IMR-90 (cell line): Measurements from ENCODE around the gene ZC2HC1B. TPM values are rescaled to one million over a fixed set of nuclear protein-coding genes. Genes with fewer than 3 reads are reported as not detected.

Experiments
- ATAC-seq: fragments of 200-7000 bp; cut with Tn5 transposase; 2 replicates; pipeline ENCODE4 v1.9.1; 2020; ENCODE audit warnings: low read depth, mild to moderate bottlenecking, moderate library complexity
- Bru-seq: library from RNA; stranded (reverse); fragments of 400-500 nt; gene quantifications from one replicate; lab custom pipeline; 2021; lab: Mats Ljungman, UMichigan
- BruChase-seq, 2 experiments: library from RNA; stranded (reverse); fragments of 400-500 nt; gene quantifications; one replicate each; lab custom pipeline; 2021; lab: Mats Ljungman, UMichigan
- BruUV-seq: library from RNA; stranded (reverse); fragments of 400-500 nt; replicated peaks from 2 replicates; lab custom pipeline; 2021; lab: Mats Ljungman, UMichigan
- CTCF ChIA-PET: fragments of 300-600 bp; formaldehyde crosslinking; extraction: SDS; loops from one replicate; lab custom pipeline; 2021; ENCODE audit warnings: antibody characterized with exemption; lab: Yijun Ruan, JAX
- POLR2A ChIA-PET: fragments of 300-600 bp; sonication (Branson Sonifier 250); formaldehyde crosslinking; loops from one replicate; lab custom pipeline; 2022; ENCODE audit warnings: antibody characterized with exemption; ENCODE audit not compliant: unreplicated experiment; lab: Charles Lee
- DNase-seq: peaks from one replicate; pipeline ENCODE4 v3.0.0; 2013
- H2AFZ ChIP-seq: replicated peaks from 2 replicates; pipeline ENCODE3; 2013; ENCODE audit warnings: low read length, mild to moderate bottlenecking; ENCODE audit not compliant: poor library complexity
- H2AK5ac ChIP-seq: 2 replicates; pipeline ENCODE4 v1.6.1; 2013; ENCODE audit warnings: low read depth, low read length, inconsistent platforms
- H2AK9ac ChIP-seq: replicated peaks from 2 replicates; pipeline ENCODE3; 2013; ENCODE audit warnings: mild to moderate bottlenecking, low read depth, low read length, moderate library complexity; ENCODE audit not compliant: poor library complexity
- H2BK120ac ChIP-seq: 2 replicates; pipeline ENCODE4 v1.6.1; 2013; ENCODE audit warnings: low read depth, low read length, inconsistent platforms
- H2BK15ac ChIP-seq: 3 replicates; pipeline ENCODE4 v1.6.1; 2013; ENCODE audit warnings: low read depth, low read length, inconsistent platforms
- H2BK20ac ChIP-seq: 2 replicates; pipeline ENCODE4 v1.6.1; 2013; ENCODE audit warnings: low read depth, mild to moderate bottlenecking, inconsistent platforms, low read length, moderate library complexity
- H2BK5ac ChIP-seq: 2 replicates; pipeline ENCODE4 v1.6.1; 2013; ENCODE audit warnings: mild to moderate bottlenecking, low read depth, low read length, inconsistent platforms; ENCODE audit not compliant: poor library complexity, severe bottlenecking
- H3K14ac ChIP-seq: replicated peaks from 2 replicates; pipeline ENCODE4 v1.6.1; 2013; ENCODE audit warnings: low read depth, low read length, inconsistent platforms
- H3K18ac ChIP-seq: 2 replicates; pipeline ENCODE4 v1.6.1; 2013; ENCODE audit warnings: low read depth, low read length, control low read depth
- H3K23ac ChIP-seq: 2 replicates; pipeline ENCODE4 v1.6.1; 2013; ENCODE audit warnings: low read depth, low read length, inconsistent platforms
- H3K27ac ChIP-seq: 2 replicates; pipeline ENCODE4 v1.5.1; 2013; ENCODE audit warnings: mild to moderate bottlenecking, control low read depth, low read length; ENCODE audit not compliant: insufficient read depth
- H3K27me3 ChIP-seq: 2 replicates; pipeline ENCODE4 v1.6.1; 2013; ENCODE audit warnings: low read length; ENCODE audit not compliant: control insufficient read depth, insufficient read depth
- H3K36me3 ChIP-seq: 2 replicates; pipeline ENCODE4 v1.6.1; 2013; ENCODE audit warnings: low read length, mixed read lengths; ENCODE audit not compliant: control insufficient read depth, insufficient read depth
- H3K4ac ChIP-seq: 2 replicates; pipeline ENCODE4 v1.6.1; 2013; ENCODE audit warnings: low read depth, low read length, inconsistent platforms
- H3K4me1 ChIP-seq: 2 replicates; pipeline ENCODE4 v1.6.1; 2013; ENCODE audit warnings: low read length, mixed read lengths; ENCODE audit not compliant: control insufficient read depth, insufficient read depth
- H3K4me2 ChIP-seq: 2 replicates; pipeline ENCODE4 v1.6.1; 2013; ENCODE audit warnings: low read depth, mild to moderate bottlenecking, control low read depth, low read length, moderate library complexity
- H3K4me3 ChIP-seq: 2 replicates; pipeline ENCODE4 v1.5.1; 2013; ENCODE audit warnings: low read depth, mild to moderate bottlenecking, control low read depth, low read length, moderate library complexity; ENCODE audit not compliant: insufficient read depth
- H3K56ac ChIP-seq: 2 replicates; pipeline ENCODE4 v1.6.1; 2013; ENCODE audit warnings: low read length, inconsistent platforms; ENCODE audit not compliant: insufficient read depth; ENCODE audit errors: extremely low read depth
- H3K79me1 ChIP-seq, 2 experiments: 2 replicates each; pipeline ENCODE4 v1.6.1; 2013; ENCODE audit warnings: low read length in 2 of 2, inconsistent platforms in 1 of 2, low read depth in 1 of 2
- H3K9ac ChIP-seq: 2 replicates; pipeline ENCODE4 v1.6.1; 2013; ENCODE audit warnings: low read depth, low read length, control low read depth
- H3K9me1 ChIP-seq: 2 replicates; pipeline ENCODE4 v1.6.1; 2013; ENCODE audit warnings: low read length, inconsistent platforms; ENCODE audit not compliant: insufficient read depth
- H3K9me3 ChIP-seq: 2 replicates; pipeline ENCODE4 v1.6.1; 2013; ENCODE audit warnings: low read length; ENCODE audit not compliant: control insufficient read depth, insufficient read depth
- H4K20me1 ChIP-seq: 2 replicates; pipeline ENCODE4 v1.6.1; 2013; ENCODE audit warnings: low read length, inconsistent platforms; ENCODE audit not compliant: insufficient read depth
- H4K5ac ChIP-seq: 2 replicates; pipeline ENCODE4 v1.6.1; 2013; ENCODE audit warnings: mild to moderate bottlenecking, low read depth, low read length, control low read depth
- H4K8ac ChIP-seq, 2 experiments: 2 replicates each; pipeline ENCODE4 v1.6.1; 2013; ENCODE audit warnings: low read depth in 2 of 2, low read length in 2 of 2, control low read depth in 1 of 2, inconsistent platforms in 1 of 2
- H4K91ac ChIP-seq: 2 replicates; pipeline ENCODE4 v1.6.1; 2013; ENCODE audit warnings: low read depth, low read length, inconsistent platforms; ENCODE audit not compliant: insufficient read depth
- MAFK ChIP-seq: IDR thresholded peaks from 2 replicates; pipeline ENCODE4 v1.6.1; 2012; ENCODE audit warnings: low read depth, low read length, improper control_type of control experiment
- POLR2A ChIP-seq: IDR thresholded peaks from 2 replicates; pipeline ENCODE4 v1.6.1; 2012; ENCODE audit warnings: mild to moderate bottlenecking, low read depth, low read length
- RFX5 ChIP-seq: IDR thresholded peaks from 2 replicates; pipeline ENCODE4 v1.8.0; 2012; ENCODE audit warnings: low read depth, mild to moderate bottlenecking, low read length, moderate library complexity
- WGBS, 2 experiments: methylation state at CpG; one replicate each; pipeline versions ENCODE4 v1.1.5 to v1.1.7; 2013; ENCODE audit warnings: missing lambda C conversion rate in 2 of 2; ENCODE audit not compliant: insufficient read length in 1 of 2; ENCODE audit errors: extremely low coverage in 2 of 2; 5-methylcytosine and 5-hydroxymethylcytosine counted together
- dilution Hi-C: fragments of 300-500 bp; cut with HindIII; formaldehyde crosslinking; loops from one replicate; pipeline ENCODE4 v1.14.3; 2018; ENCODE audit warnings: low sequenced_read_pairs; ENCODE audit not compliant: unreplicated experiment
- in situ Hi-C: fragments of 300-500 bp; cut with MboI; formaldehyde crosslinking; loops from 3 replicates; pipeline ENCODE4 v1.14.3; 2019; ENCODE audit warnings: low sequenced_read_pairs, inconsistent platforms, mixed read lengths
- intact Hi-C: fragments of 100-400 bp; cut with micrococcal nuclease; formaldehyde crosslinking; loops from 2 replicates; pipeline ENCODE4 v1.10.0; 2022
- long read RNA-seq: library from polyadenylated mRNA; unstranded; transcript quantifications from one replicate; pipeline ENCODE4 v2.0.0, GENCODE V29; 2021; ENCODE audit not compliant: unreplicated experiment
- polyA plus RNA-seq, 3 experiments: library from polyadenylated mRNA; depleted of rRNA; stranded (reverse); fragments of >200 nt; gene quantifications; 2 replicates each; pipeline ENCODE4 v1.2.3, GENCODE V29; 2012; ENCODE audit warnings: low replicate concordance in 1 of 3
- total RNA-seq: library from RNA; depleted of rRNA; stranded (reverse); fragments of >200 nt; gene quantifications from 2 replicates; pipeline ENCODE4 v1.2.3, GENCODE V29; 2012; rRNA removed

The ZC2HC1B gene
- total RNA-seq (not detected in 2 replicates), polyA plus RNA-seq (2012; rRNA removed) (not detected in 2 replicates), Bru-seq, nascent RNA (percentile 67 among the genes with signal in this experiment), BruChase-seq, experiment 1, labeled RNA remaining after a 6-hour chase (percentile 55 among the genes with signal in this experiment), BruChase-seq, experiment 2, labeled RNA remaining after a 2-hour chase (percentile 49 among the genes with signal in this experiment)
- polyA plus RNA-seq (2012; cell fraction: cytosol; rRNA removed), result not detected in 2 replicates
- polyA plus RNA-seq (2012; cell fraction: nucleus; rRNA removed; ENCODE audit: low replicate concordance), result 0.08 TPM in 1 of 2 replicates, not detected in the other
- long read RNA-seq, result 0 reads

- no peak within 1 kb of the TSS for H2AFZ ChIP-seq
- H3K9me1 ChIP-seq, result peaks cover 4% of the 10 kb centered on the region; the same call in 1 of the 2 replicates
- no peaks in the 10 kb centered on the region; the same call in 1 of the 2 replicates for H3K4me1 ChIP-seq
- intact Hi-C loops, result no loop called here
- no peak within 1 kb of the TSS for H3K14ac ChIP-seq
- TF ChIP-seq MAFK, result no peak
- TF ChIP-seq RFX5, result no peak
- TF ChIP-seq POLR2A, result no peak
- no peak within 1 kb of the TSS for H4K8ac ChIP-seq
- 0 out of 2 replicates have a peak, but pooled peaks cover 2% of the 10 kb centered on the region for H4K20me1 ChIP-seq
- H2BK120ac ChIP-seq, result no peak within 1 kb of the TSS
- BruUV-seq, result no TSS peak
- no peak within 1 kb of the TSS for H3K4ac ChIP-seq
- H3K56ac ChIP-seq, result no peak within 1 kb of the TSS
- dilution Hi-C loops, result no loop called here
- in situ Hi-C loops, result no loop called here
- no peak within 1 kb of the TSS for H2BK20ac ChIP-seq
- no peaks in the 10 kb centered on the region for H3K9me3 ChIP-seq
- peak; percentile 10 for DNase-seq
- H3K27ac ChIP-seq, result no peak within 1 kb of the TSS
- no peaks in the 10 kb centered on the region for H3K27me3 ChIP-seq
- H3K9ac ChIP-seq, result peak within 1 kb of the TSS; percentile 44; the same call in 1 of the 2 replicates
- ChIA-PET CTCF (no interaction called here), POLR2A (no interaction called here)
- H4K91ac ChIP-seq, result no peak within 1 kb of the TSS
- no peaks in the 10 kb centered on the region for H3K79me1 ChIP-seq
- no peak within 1 kb of the TSS for H4K5ac ChIP-seq
- H2AK5ac ChIP-seq, result no peak within 1 kb of the TSS
- H3K18ac ChIP-seq, result no peak within 1 kb of the TSS
- no peak for ATAC-seq
- no peak within 1 kb of the TSS for H2AK9ac ChIP-seq
- no peak within 1 kb of the TSS for H2BK15ac ChIP-seq
- no peak within 1 kb of the TSS for H3K4me2 ChIP-seq
- H3K4me3 ChIP-seq, result no peak within 1 kb of the TSS
- peak within 1 kb of the TSS; percentile 49 for H3K23ac ChIP-seq
- WGBS, 2 experiments, result no CpG with 5 or more reads among the region's 1 CpG
- H3K36me3 ChIP-seq, result peaks cover 21% of the 10 kb centered on the region
- peak within 1 kb of the TSS; percentile 54 for H2BK5ac ChIP-seq
Measured at GRCh38 chr6:143864234-143864633, at the start of gene ZC2HC1B. Gene ZC2HC1B, plus strand, starts transcription at chr6:143864474. Its CDS starts 66 bp downstream, at chr6:143864540.
